Natural killer cell (primary cell): Measurements from ENCODE around the gene MBD1. TPM values are rescaled to one million over a fixed set of nuclear protein-coding genes. Genes with fewer than 3 reads are reported as not detected.

Experiments
- ATAC-seq, 3 donors: fragments of 150-1000 bp in 2 of 3; fragments of 200-7000 bp in 1 of 3; cut with Tn5 transposase; 1 replicate in 1 of 3; 2 replicates in 2 of 3; pipeline ENCODE4 v1.10.0; 2021; ENCODE audit warnings: mild to moderate bottlenecking in 2 of 3, moderate library complexity in 2 of 3
- DNase-seq, 2 donors: peaks; one replicate each; pipeline versions ENCODE4 v3.0.0 to v3.0.0-alpha.2; 2013 to 2021; ENCODE audit warnings: mixed read lengths in 1 of 2
- H3K27ac ChIP-seq: one replicate; pipeline ENCODE4 v1.5.1; 2013; ENCODE audit warnings: mild to moderate bottlenecking, low read length
- H3K27me3 ChIP-seq: one replicate; pipeline ENCODE4 v1.6.1; 2013; ENCODE audit warnings: low read length; ENCODE audit not compliant: control insufficient read depth, insufficient read depth
- H3K36me3 ChIP-seq: one replicate; pipeline ENCODE4 v1.6.1; 2013; ENCODE audit warnings: low read length; ENCODE audit not compliant: control insufficient read depth, insufficient read depth
- H3K4me1 ChIP-seq: one replicate; pipeline ENCODE4 v1.6.1; 2013; ENCODE audit warnings: low read length; ENCODE audit not compliant: control insufficient read depth, insufficient read depth
- H3K4me3 ChIP-seq: one replicate; pipeline ENCODE4 v1.5.1; 2013; ENCODE audit warnings: low read length
- H3K9me3 ChIP-seq: one replicate; pipeline ENCODE4 v1.6.1; 2013; ENCODE audit warnings: low read length; ENCODE audit not compliant: control insufficient read depth, insufficient read depth
- H3K27ac Mint-ChIP-seq, 2 donors: one replicate each; pipeline ENCODE4 v1.8.0; 2022; ENCODE audit warnings: mild to moderate bottlenecking in 2 of 2, mixed read lengths in 2 of 2, moderate library complexity in 1 of 2
- H3K27me3 Mint-ChIP-seq, 2 donors: one replicate each; pipeline ENCODE4 v1.8.0; 2022; ENCODE audit warnings: low read depth in 2 of 2, mixed read lengths in 2 of 2
- H3K36me3 Mint-ChIP-seq: one replicate; pipeline ENCODE4 v1.8.0; 2022; ENCODE audit warnings: mixed read lengths
- H3K4me1 Mint-ChIP-seq, 2 donors: one replicate each; pipeline ENCODE4 v1.8.0; 2022; ENCODE audit warnings: mixed read lengths in 2 of 2
- H3K4me3 Mint-ChIP-seq: one replicate; pipeline ENCODE4 v1.8.0; 2022; ENCODE audit warnings: mild to moderate bottlenecking, moderate library complexity, mixed read lengths
- H3K9me3 Mint-ChIP-seq, 2 donors: one replicate each; pipeline ENCODE4 v1.8.0; 2022; ENCODE audit warnings: mixed read lengths in 2 of 2
- CTCF ChIP-seq: fragments of 200-600 bp; IDR thresholded peaks from one replicate; pipeline ENCODE4 v1.8.0; 2022; ENCODE audit warnings: antibody characterized with exemption
- WGBS: methylation state at CpG from one replicate; pipeline ENCODE4 v1.1.7; 2013; ENCODE audit warnings: missing lambda C conversion rate; ENCODE audit not compliant: insufficient coverage; 5-methylcytosine and 5-hydroxymethylcytosine counted together
- intact Hi-C: fragments of 100-400 bp; cut with micrococcal nuclease; formaldehyde crosslinking; loops from one replicate; pipeline ENCODE4 v1.14.2; 2022
- total RNA-seq, 4 donors: library from RNA; stranded (reverse); fragments of 120-200 nt in 1 of 4; gene quantifications; one replicate each; pipeline versions ENCODE4 v1.2.3 to v1.2.4, GENCODE V29; 2013 to 2022

MBD1 gene
- total RNA-seq, 3 donors from 2014 or later (not counting 1 experiment from before 2014, with no cell fraction given) = 106 to 113 (median 111) TPM

GRCh38 chr18:50273203-50274043 is 7.9 kb downstream of the MBD1 start:
- peaks cover 0 to 26% of the 10 kb centered on the region in 2 donors for H3K4me1 Mint-ChIP-seq
- Histone ChIP-seq H3K27me3 (no peaks in the 10 kb centered on the region), H3K27ac (no peak overlapping the region), H3K4me1 (peaks cover 14% of the 10 kb centered on the region), H3K4me3 (no peak overlapping the region), H3K36me3 (peaks cover 71% of the 10 kb centered on the region), H3K9me3 (no peaks in the 10 kb centered on the region)
- no peak for DNase-seq
- no peak for ATAC-seq
- no peak overlapping the region for H3K27ac Mint-ChIP-seq
- intact Hi-C loops = no loop called here
- no peaks in the 10 kb centered on the region for H3K36me3 Mint-ChIP-seq
- TF ChIP-seq CTCF = no peak
- H3K27me3 Mint-ChIP-seq = no peaks in the 10 kb centered on the region
- no peaks in the 10 kb centered on the region for H3K9me3 Mint-ChIP-seq
- 96% methylated on average over 23 of the region's 23 CpGs for WGBS
- H3K4me3 Mint-ChIP-seq = no peak overlapping the region

- no peak for ATAC-seq
- H3K9me3 ChIP-seq = no peaks in the 10 kb centered on the region
- no peak overlapping the region for H3K4me3 ChIP-seq
- WGBS = 53% methylated on average over 5 of the region's 5 CpGs
- no peak for TF ChIP-seq CTCF
- no peaks in the 10 kb centered on the region for H3K9me3 Mint-ChIP-seq
- H3K36me3 ChIP-seq = peaks cover 71% of the 10 kb centered on the region
- no peak for DNase-seq
- peaks cover 6 to 27% of the 10 kb centered on the region in 2 donors for H3K4me1 Mint-ChIP-seq
- H3K27ac Mint-ChIP-seq = peak overlapping the region in 1 of 2 donors; percentile 47
- H3K4me3 Mint-ChIP-seq = no peak overlapping the region
- H3K4me1 ChIP-seq = peaks cover 20% of the 10 kb centered on the region
- H3K27me3 ChIP-seq = no peaks in the 10 kb centered on the region
- no peaks in the 10 kb centered on the region for H3K27me3 Mint-ChIP-seq
- no peaks in the 10 kb centered on the region for H3K36me3 Mint-ChIP-seq
- intact Hi-C loops = no loop called here
- no peak overlapping the region for H3K27ac ChIP-seq
Observed at GRCh38 chr18:50272568-50272967, 8.8 kb downstream of the MBD1 start.

GRCh38 chr18:50268022-50268747 is 13.1 kb downstream of the MBD1 start:
- Mint-ChIP-seq H3K27ac (peak overlapping the region; percentile 52 to 79), H3K27me3 (no peaks in the 10 kb centered on the region), H3K4me3 (peak overlapping the region; percentile 62), H3K4me1 (peaks cover 21 to 34% of the 10 kb centered on the region in 2 donors), H3K36me3 (no peaks in the 10 kb centered on the region), H3K9me3 (no peaks in the 10 kb centered on the region)
- peak; percentile 84 for TF ChIP-seq CTCF
- intact Hi-C loops = loop anchor here (5.0 kb wide), 1 partner anchor 89 kb away; no protein-coding TSS in a partner anchor
- Histone ChIP-seq H3K4me1 (peaks cover 36% of the 10 kb centered on the region), H3K9me3 (no peaks in the 10 kb centered on the region), H3K27ac (peak overlapping the region; percentile 40), H3K27me3 (no peaks in the 10 kb centered on the region), H3K4me3 (peak overlapping the region; percentile 50), H3K36me3 (peaks cover 32% of the 10 kb centered on the region)
- ATAC-seq (peak; percentile 67 to 79 (median 78)), DNase-seq (peak; percentile 81 to 84)
- 12% methylated on average over 56 of the region's 56 CpGs for WGBS
